A673 (cell line): ENCODE measurements around the gene STRA8. TPM values are rescaled to one million over a fixed set of nuclear protein-coding genes. Genes with fewer than 3 reads are reported as not detected.

ENCODE experiments used
- BruUV-seq: library from RNA; stranded (reverse); fragments of 400-500 nt; replicated peaks from 2 replicates; lab custom pipeline; 2021; lab: Mats Ljungman, UMichigan
- CTCF ChIA-PET: fragments of 300-600 bp; sonication (Branson Sonifier 250); formaldehyde crosslinking; loops from one replicate; lab custom pipeline; 2022; ENCODE audit warnings: antibody characterized with exemption; lab: Charles Lee
- POLR2A ChIA-PET: fragments of 300-600 bp; sonication (Branson Sonifier 250); formaldehyde crosslinking; loops from one replicate; lab custom pipeline; 2022; ENCODE audit warnings: antibody characterized with exemption; ENCODE audit not compliant: low non-redundant PET; lab: Charles Lee
- DNase-seq: peaks from one replicate; pipeline ENCODE4 v3.0.0-alpha.2; 2015; ENCODE audit warnings: low spot score
- H3K27ac ChIP-seq: fragments of 200-600 bp; sonication (generic); 2 replicates; pipeline ENCODE4 v1.5.1; 2016; ENCODE audit warnings: mixed run types, low read depth, mild to moderate bottlenecking, mixed read lengths, antibody characterized with exemption, low read length; ENCODE audit not compliant: poor library complexity, severe bottlenecking
- H3K27me3 ChIP-seq: fragments of 200-600 bp; sonication (generic); replicated peaks from 2 replicates; pipeline ENCODE4 v1.6.1; 2017; ENCODE audit warnings: mixed run types, low read depth, mild to moderate bottlenecking, mixed read lengths, antibody characterized with exemption, low read length; ENCODE audit not compliant: insufficient read depth, poor library complexity
- H3K36me3 ChIP-seq: fragments of 200-600 bp; sonication (generic); 2 replicates; pipeline ENCODE4 v1.6.1; 2016; ENCODE audit warnings: mixed run types, mild to moderate bottlenecking, mixed read lengths, antibody characterized with exemption, low read length; ENCODE audit not compliant: insufficient read depth, poor library complexity, severe bottlenecking
- H3K4me1 ChIP-seq: fragments of 200-600 bp; sonication (generic); 2 replicates; pipeline ENCODE4 v1.6.1; 2017; ENCODE audit warnings: mixed run types, mild to moderate bottlenecking, mixed read lengths, antibody characterized with exemption, low read length; ENCODE audit not compliant: insufficient read depth, poor library complexity, severe bottlenecking
- H3K4me3 ChIP-seq: fragments of 200-600 bp; sonication (generic); 2 replicates; pipeline ENCODE4 v1.5.1; 2016; ENCODE audit warnings: low read depth, mixed run types, mild to moderate bottlenecking, mixed read lengths, low read length; ENCODE audit not compliant: poor library complexity, severe bottlenecking
- H3K9me3 ChIP-seq: fragments of 200-600 bp; sonication (generic); 2 replicates; pipeline ENCODE4 v1.6.1; 2016; ENCODE audit warnings: mixed run types, low read depth, mild to moderate bottlenecking, mixed read lengths, antibody characterized with exemption, low read length; ENCODE audit not compliant: poor library complexity, severe bottlenecking
- CTCF ChIP-seq: fragments of 300-800, 200-600 bp; sonication (generic); conservative IDR thresholded peaks from 2 replicates; pipeline ENCODE4 v1.5.1; 2017; ENCODE audit warnings: low read depth, mild to moderate bottlenecking, antibody characterized with exemption, low read length, moderate library complexity, mixed read lengths
- EZH2 ChIP-seq: fragments of 200-600 bp; sonication (generic); IDR thresholded peaks from 2 replicates; pipeline ENCODE4 v1.6.1; 2017; ENCODE audit warnings: borderline replicate concordance, low read depth, mild to moderate bottlenecking, mixed read lengths, antibody characterized with exemption, low read length; ENCODE audit not compliant: poor library complexity, severe bottlenecking
- intact Hi-C: fragments of 100-400 bp; cut with micrococcal nuclease; formaldehyde crosslinking; loops from one replicate; pipeline ENCODE4 v1.10.0; 2022; ENCODE audit not compliant: unreplicated experiment
- total RNA-seq: library from RNA; stranded (reverse); gene quantifications from 2 replicates; pipeline ENCODE4 v1.2.3, GENCODE V29; 2021

STRA8 gene
- total RNA-seq, 1 experiment from 2014 or later, result not detected

DNA sequence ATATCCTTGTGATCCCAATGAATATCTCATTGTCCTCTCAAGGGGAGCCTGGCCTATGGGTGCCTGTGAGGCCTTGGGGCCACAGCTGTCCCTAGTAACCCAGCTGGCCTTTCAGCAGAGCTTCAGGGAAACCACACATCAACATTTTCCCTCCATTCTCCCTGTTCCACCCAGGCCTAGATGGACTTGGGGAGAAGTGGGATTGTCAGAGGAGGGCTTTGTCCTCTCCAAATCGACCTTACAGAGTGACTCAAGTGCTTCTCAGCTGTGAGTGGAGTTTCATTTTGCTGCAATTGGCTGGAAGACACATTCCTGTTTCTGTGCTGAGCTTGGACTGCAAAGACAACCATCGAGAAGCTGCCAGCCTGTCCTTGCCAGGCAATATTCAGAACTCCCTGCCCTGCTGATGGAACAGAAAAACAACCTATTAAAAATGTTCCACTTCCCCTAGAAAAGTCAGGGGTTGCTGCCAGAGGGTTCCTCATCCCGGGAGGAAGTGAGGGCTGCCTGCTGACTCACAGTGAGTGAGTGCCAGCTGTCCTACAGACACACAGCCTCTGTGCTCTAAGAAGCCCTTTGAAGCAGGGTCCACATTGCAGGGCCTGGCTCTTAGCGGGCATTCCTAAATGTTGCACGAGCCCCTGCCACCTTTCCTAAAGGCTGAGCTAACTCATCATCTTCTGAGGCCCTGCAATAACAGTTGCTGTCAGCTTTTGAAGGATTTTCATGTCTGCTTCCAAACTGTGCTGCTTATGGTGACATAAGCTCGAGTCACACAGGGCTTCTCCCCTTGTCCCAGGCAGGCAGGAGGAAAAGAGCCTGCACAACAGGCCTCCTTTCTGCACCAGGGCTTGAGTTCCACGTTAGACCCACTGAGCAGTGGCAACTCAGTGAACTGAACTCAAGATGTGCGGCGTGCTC is 20.5 kb downstream of the STRA8 start:
- no peak overlapping the region for H3K4me3 ChIP-seq
- ChIA-PET POLR2A (no interaction called here), CTCF (no interaction called here)
- no peaks in the 10 kb centered on the region for H3K4me1 ChIP-seq
- no peaks in the 10 kb centered on the region for H3K9me3 ChIP-seq
- intact Hi-C loops, result no loop called here
- no peaks in the 10 kb centered on the region for H3K36me3 ChIP-seq
- H3K27me3 ChIP-seq, result no peaks in the 10 kb centered on the region
- H3K27ac ChIP-seq, result no peak overlapping the region
- no TSS peak for BruUV-seq
- DNase-seq, result peak; percentile 15
- TF ChIP-seq EZH2 (no peak), CTCF (no peak)

- DNase-seq, result no peak
- Histone ChIP-seq H3K27me3 (no peaks in the 10 kb centered on the region), H3K36me3 (no peaks in the 10 kb centered on the region), H3K27ac (no peak overlapping the region), H3K4me1 (peaks cover 6% of the 10 kb centered on the region), H3K9me3 (no peaks in the 10 kb centered on the region), H3K4me3 (no peak overlapping the region)
- TF ChIP-seq EZH2, result no peak
- no peak for TF ChIP-seq CTCF
- ChIA-PET POLR2A (no interaction called here), CTCF (interaction anchor here (0.6 kb wide), 1 partner anchor 452 kb away, joined by 13 read pairs; no protein-coding TSS in a partner anchor)
- intact Hi-C loops, result no loop called here
- BruUV-seq, result no TSS peak
Observed at GRCh38 chr7:135257790-135258189, 24.2 kb downstream of the STRA8 start.

GRCh38 chr7:135258585-135258984 is 24.9 kb downstream of the STRA8 start:
- no peak overlapping the region for H3K4me3 ChIP-seq
- peaks cover 6% of the 10 kb centered on the region for H3K4me1 ChIP-seq
- BruUV-seq, result no TSS peak
- no peak for TF ChIP-seq CTCF
- TF ChIP-seq EZH2, result no peak
- H3K27ac ChIP-seq, result no peak overlapping the region
- no peaks in the 10 kb centered on the region for H3K27me3 ChIP-seq
- H3K9me3 ChIP-seq, result no peaks in the 10 kb centered on the region
- ChIA-PET POLR2A (no interaction called here), CTCF (no interaction called here)
- intact Hi-C loops, result no loop called here
- no peak for DNase-seq
- H3K36me3 ChIP-seq, result no peaks in the 10 kb centered on the region
